Measurements from ENCODE around the gene TEX44. TPM values are rescaled to one million over a fixed set of nuclear protein-coding genes. Genes with fewer than 3 reads are reported as not detected.

Gene TEX44
- total RNA-seq, 2 donors from 2014 or later, result not detected

DNA sequence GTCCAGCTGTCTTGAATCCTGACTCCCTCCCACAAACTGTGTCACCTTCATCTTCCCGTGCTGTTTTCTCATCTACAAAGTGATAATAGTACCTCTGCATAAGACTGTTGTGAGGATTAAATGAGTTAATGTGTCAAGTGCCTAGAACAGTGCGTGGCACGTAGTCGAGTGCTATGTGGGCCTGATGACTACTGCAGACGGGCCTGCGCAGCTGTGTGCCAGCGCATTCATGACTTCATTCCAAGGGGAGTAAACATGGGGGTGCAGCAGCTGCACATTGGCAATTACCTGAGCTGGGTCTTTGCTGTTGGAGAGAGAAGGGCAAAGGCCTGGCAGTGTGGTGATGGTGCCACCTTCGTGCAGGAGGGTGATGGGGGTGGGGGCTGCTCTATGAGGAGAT, 5.0 kb downstream of the TEX44 start:
- TF ChIP-seq, protein P1, sequence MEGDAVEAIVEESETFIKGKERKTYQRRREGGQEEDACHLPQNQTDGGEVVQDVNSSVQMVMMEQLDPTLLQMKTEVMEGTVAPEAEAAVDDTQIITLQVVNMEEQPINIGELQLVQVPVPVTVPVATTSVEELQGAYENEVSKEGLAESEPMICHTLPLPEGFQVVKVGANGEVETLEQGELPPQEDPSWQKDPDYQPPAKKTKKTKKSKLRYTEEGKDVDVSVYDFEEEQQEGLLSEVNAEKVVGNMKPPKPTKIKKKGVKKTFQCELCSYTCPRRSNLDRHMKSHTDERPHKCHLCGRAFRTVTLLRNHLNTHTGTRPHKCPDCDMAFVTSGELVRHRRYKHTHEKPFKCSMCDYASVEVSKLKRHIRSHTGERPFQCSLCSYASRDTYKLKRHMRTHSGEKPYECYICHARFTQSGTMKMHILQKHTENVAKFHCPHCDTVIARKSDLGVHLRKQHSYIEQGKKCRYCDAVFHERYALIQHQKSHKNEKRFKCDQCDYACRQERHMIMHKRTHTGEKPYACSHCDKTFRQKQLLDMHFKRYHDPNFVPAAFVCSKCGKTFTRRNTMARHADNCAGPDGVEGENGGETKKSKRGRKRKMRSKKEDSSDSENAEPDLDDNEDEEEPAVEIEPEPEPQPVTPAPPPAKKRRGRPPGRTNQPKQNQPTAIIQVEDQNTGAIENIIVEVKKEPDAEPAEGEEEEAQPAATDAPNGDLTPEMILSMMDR (IDR thresholded peaks at IDR 0.05), result no peak
- Histone ChIP-seq H3K4me3 (no peak overlapping the region), H3K4me1 (no peaks in the 10 kb centered on the region), H3K27me3 (no peaks in the 10 kb centered on the region), H3K36me3 (no peaks in the 10 kb centered on the region), H3K9me3 (no peaks in the 10 kb centered on the region), H3K9ac (ENCODE audit: low read depth in 2 of 2, low read length in 2 of 2) (no peak overlapping the region), H3K27ac (no peak overlapping the region)
- no peak for DNase-seq
- intact Hi-C loops (cut with DNase I), result no loop called here

GRCh38 chr2:231600619-231601355, 8.1 kb downstream of the TEX44 start:
- intact Hi-C loops (cut with DNase I), result loop anchor here (2.0 to 10.0 kb wide), 3 partner anchors 36 to 184 kb away; partner anchors contain the start of genes COPS7B and PDE6D
- no peaks in the 10 kb centered on the region for H3K27me3 ChIP-seq
- no peaks in the 10 kb centered on the region for H3K9me3 ChIP-seq
- no peaks in the 10 kb centered on the region for H3K36me3 ChIP-seq
- no peak for DNase-seq
- no peak overlapping the region for H3K4me3 ChIP-seq
- TF ChIP-seq, protein P1 (IDR thresholded peaks at IDR 0.05), result no peak
- peaks cover 11% of the 10 kb centered on the region for H3K4me1 ChIP-seq
- no peak overlapping the region for H3K27ac ChIP-seq
- peak overlapping the region in 1 of 2 donors; percentile 9 for H3K9ac ChIP-seq (ENCODE audit: low read depth in 2 of 2, low read length in 2 of 2)

DNA sequence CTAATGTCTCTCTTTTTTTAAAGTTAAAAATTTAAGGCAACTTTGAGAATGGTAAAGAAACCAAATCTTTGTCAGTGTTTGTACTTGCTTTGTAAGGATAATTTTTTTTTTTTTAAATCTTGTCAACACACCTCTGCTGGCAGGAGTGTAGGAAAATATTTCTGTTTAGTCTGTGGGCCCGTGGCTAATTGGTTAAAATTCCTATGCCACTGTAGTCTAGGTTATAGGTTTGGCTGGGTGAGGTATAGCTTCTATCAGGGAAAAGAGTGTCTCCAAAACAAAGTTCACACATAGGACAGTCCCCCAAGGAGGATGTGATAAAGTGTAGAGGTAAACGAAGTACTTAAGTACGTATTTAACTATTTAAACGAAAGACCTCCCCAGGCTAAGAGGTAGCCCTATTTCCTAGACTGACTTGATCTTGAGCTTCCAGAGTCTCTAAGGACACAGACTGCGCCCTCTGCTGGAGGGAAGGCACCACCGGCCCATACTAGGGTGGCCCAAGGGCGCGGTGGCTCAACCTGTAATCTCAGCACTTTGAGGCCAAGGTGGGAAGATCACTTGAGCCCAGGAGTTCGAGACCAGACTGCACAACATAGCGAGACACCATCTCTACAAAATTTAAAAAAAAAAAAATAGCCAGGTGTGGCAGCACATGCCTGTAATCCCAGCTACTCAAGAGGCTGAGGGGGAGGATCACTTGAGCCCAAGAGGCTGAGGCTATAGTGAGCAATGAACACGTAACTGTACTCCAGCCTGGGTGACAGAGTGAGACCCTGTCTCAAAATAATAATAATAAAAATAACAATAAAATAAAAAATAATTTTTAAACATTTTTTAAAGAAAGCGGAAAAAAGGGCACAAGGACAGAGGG, 8.9 kb downstream of the TEX44 start:
- H3K27me3 ChIP-seq, result no peaks in the 10 kb centered on the region
- peak; percentile 91 for DNase-seq
- intact Hi-C loops (cut with DNase I), result loop anchor here (2.0 to 10.0 kb wide), 3 partner anchors 37 to 183 kb away; partner anchors contain the start of genes COPS7B and PDE6D
- H3K27ac ChIP-seq, result no peak overlapping the region
- no peak overlapping the region for H3K4me3 ChIP-seq
- peaks cover 11% of the 10 kb centered on the region for H3K4me1 ChIP-seq
- H3K9ac ChIP-seq (ENCODE audit: low read depth in 2 of 2, low read length in 2 of 2), result no peak overlapping the region
- TF ChIP-seq, protein P1 (IDR thresholded peaks at IDR 0.05), result peak; percentile 74
- no peaks in the 10 kb centered on the region for H3K9me3 ChIP-seq
- no peaks in the 10 kb centered on the region for H3K36me3 ChIP-seq

- H3K27me3 ChIP-seq, result no peaks in the 10 kb centered on the region
- no peaks in the 10 kb centered on the region for H3K9me3 ChIP-seq
- H3K4me3 ChIP-seq, result no peak overlapping the region
- DNase-seq, result no peak
- no peak overlapping the region for H3K27ac ChIP-seq
- peaks cover 11% of the 10 kb centered on the region for H3K4me1 ChIP-seq
- TF ChIP-seq, protein P1 (IDR thresholded peaks at IDR 0.05), result no peak
- intact Hi-C loops (cut with DNase I), result loop anchor here (5.0 to 10.0 kb wide), 2 partner anchors 86 to 182 kb away; partner anchors contain the start of genes COPS7B and PDE6D
- no peaks in the 10 kb centered on the region for H3K36me3 ChIP-seq
- no peak overlapping the region for H3K9ac ChIP-seq (ENCODE audit: low read depth in 2 of 2, low read length in 2 of 2)
These were observed 10.3 kb downstream of the TEX44 start for GRCh38 chr2:231602859-231603467.

DNA sequence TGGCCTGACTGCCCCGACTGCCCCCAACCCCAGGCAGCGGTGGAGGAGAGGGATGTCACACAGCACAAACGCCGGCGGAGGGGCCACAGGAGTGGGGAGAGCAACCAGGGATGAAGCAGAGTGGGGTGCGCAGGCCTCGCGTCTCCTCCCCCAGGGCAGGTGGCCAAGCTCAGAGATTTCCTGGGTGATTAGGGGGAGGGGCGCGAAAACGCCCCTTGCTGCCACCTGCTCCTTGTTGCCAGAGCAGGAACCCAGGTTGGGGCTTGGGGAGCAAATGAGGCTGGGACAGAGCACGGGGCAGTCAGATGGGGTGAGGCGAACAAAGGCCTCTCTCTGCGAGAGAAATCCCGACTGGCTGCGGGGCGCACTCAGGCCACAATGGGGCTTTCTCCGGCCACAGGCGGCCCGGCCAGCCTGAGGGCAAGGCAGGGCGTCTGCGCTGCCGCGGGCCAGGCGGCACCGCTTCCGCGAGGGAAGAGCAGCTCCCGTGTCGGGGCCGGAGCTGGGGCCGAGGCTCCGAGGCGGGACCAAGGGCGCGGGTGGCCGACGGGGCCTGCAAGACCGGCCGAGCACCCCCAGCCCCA, 11.5 kb downstream of the TEX44 start:
- H3K36me3 ChIP-seq, result no peaks in the 10 kb centered on the region
- H3K4me3 ChIP-seq, result peak overlapping the region; percentile 34
- H3K9me3 ChIP-seq, result no peaks in the 10 kb centered on the region
- intact Hi-C loops (cut with DNase I), result loop anchor here (5.0 to 10.0 kb wide), 2 partner anchors 87 to 181 kb away; partner anchors contain the start of genes COPS7B and PDE6D
- peak; percentile 60 for DNase-seq
- peak overlapping the region; percentile 85 to 94 for H3K9ac ChIP-seq (ENCODE audit: low read depth in 2 of 2, low read length in 2 of 2)
- no peaks in the 10 kb centered on the region for H3K27me3 ChIP-seq
- H3K27ac ChIP-seq, result peak overlapping the region; percentile 95
- TF ChIP-seq, protein P1 (IDR thresholded peaks at IDR 0.05), result no peak
- peaks cover 11% of the 10 kb centered on the region for H3K4me1 ChIP-seq

Measured in colonic mucosa (tissue), 4 donors.